ENCODE measurements around the gene SESTD1. TPM values are rescaled to one million over a fixed set of nuclear protein-coding genes. Genes with fewer than 3 reads are reported as not detected.

Gene SESTD1
- total RNA-seq, 1 donor from 2014 or later: 17.9 TPM

- H3K4me3 ChIP-seq (ENCODE audit: low read depth, low read length): no peak overlapping the region
- no peaks in the 10 kb centered on the region for H3K36me3 ChIP-seq (ENCODE audit: control insufficient read depth, insufficient read depth, low read length)
- no peaks in the 10 kb centered on the region for H3K27me3 ChIP-seq (ENCODE audit: control insufficient read depth, insufficient read depth, low read length)
- no peak for DNase-seq (ENCODE audit: low read depth)
- no peak for TF ChIP-seq CTCF (IDR thresholded peaks at IDR 0.05; ENCODE audit: insufficient read depth, low read length, poor library complexity, severe bottlenecking)
Observed at GRCh38 chr2:179272406-179273192, 8.0 kb upstream of the SESTD1 start.

- no peak overlapping the region for H3K4me3 ChIP-seq (ENCODE audit: low read depth, low read length)
- DNase-seq (ENCODE audit: low read depth): no peak
- no peaks in the 10 kb centered on the region for H3K36me3 ChIP-seq (ENCODE audit: control insufficient read depth, insufficient read depth, low read length)
- H3K27me3 ChIP-seq (ENCODE audit: control insufficient read depth, insufficient read depth, low read length): no peaks in the 10 kb centered on the region
- no peak for TF ChIP-seq CTCF (IDR thresholded peaks at IDR 0.05; ENCODE audit: insufficient read depth, low read length, poor library complexity, severe bottlenecking)
Observed at GRCh38 chr2:179270689-179271088, 6.1 kb upstream of the SESTD1 start.

- no peak for DNase-seq (ENCODE audit: low read depth)
- H3K36me3 ChIP-seq (ENCODE audit: control insufficient read depth, insufficient read depth, low read length): no peaks in the 10 kb centered on the region
- H3K4me3 ChIP-seq (ENCODE audit: low read depth, low read length): no peak overlapping the region
- no peak for TF ChIP-seq CTCF (IDR thresholded peaks at IDR 0.05; ENCODE audit: insufficient read depth, low read length, poor library complexity, severe bottlenecking)
- no peaks in the 10 kb centered on the region for H3K27me3 ChIP-seq (ENCODE audit: control insufficient read depth, insufficient read depth, low read length)
Observed at GRCh38 chr2:179268277-179268925, 3.8 kb upstream of the SESTD1 start.

- Histone ChIP-seq H3K27me3 (ENCODE audit: control insufficient read depth, insufficient read depth, low read length) (no peaks in the 10 kb centered on the region), H3K4me3 (ENCODE audit: low read depth, low read length) (no peak overlapping the region), H3K36me3 (ENCODE audit: control insufficient read depth, insufficient read depth, low read length) (no peaks in the 10 kb centered on the region)
- TF ChIP-seq CTCF (IDR thresholded peaks at IDR 0.05; ENCODE audit: insufficient read depth, low read length, poor library complexity, severe bottlenecking): no peak
- no peak for DNase-seq (ENCODE audit: low read depth)
Observed at GRCh38 chr2:179266271-179266670, 1.6 kb upstream of the SESTD1 start.

- Histone ChIP-seq H3K4me3 (ENCODE audit: low read depth, low read length) (peak overlapping the region; percentile 90), H3K27me3 (ENCODE audit: control insufficient read depth, insufficient read depth, low read length) (no peaks in the 10 kb centered on the region), H3K36me3 (ENCODE audit: control insufficient read depth, insufficient read depth, low read length) (no peaks in the 10 kb centered on the region)
- DNase-seq (ENCODE audit: low read depth): no peak
- no peak for TF ChIP-seq CTCF (IDR thresholded peaks at IDR 0.05; ENCODE audit: insufficient read depth, low read length, poor library complexity, severe bottlenecking)
Observed at GRCh38 chr2:179265082-179265510, 464 bp upstream of the SESTD1 start.
